Measurements from ENCODE around the gene CDH4. TPM values are rescaled to one million over a fixed set of nuclear protein-coding genes. Genes with fewer than 3 reads are reported as not detected.
A peak's percentile ranks its signal among the peaks of the same experiment; 100 is the strongest.

CDH4 gene
- total and polyA plus RNA-seq, 11 donors = 0.04 to 0.54 (median 0.08) TPM; not detected in 1

GRCh38 chr20:61596687-61597330 lies 344.7 kb downstream of the CDH4 start:
- Histone ChIP-seq H3K27me3 (peaks cover 0 to 9% (median 0%) of the 10 kb centered on the region in 9 donors), H3K9me3 (peaks cover 0 to 34% (median 13%) of the 10 kb centered on the region in 12 donors), H3K27ac (no peak overlapping the region), H3K4me3 (no peak overlapping the region), H3K36me3 (no peaks in the 10 kb centered on the region), H3K4me1 (no peaks in the 10 kb centered on the region)
- intact Hi-C loops (cut with DNase I) = no loop called here
- DNase-seq (peak in 1 of 5 donors; percentile 20), ATAC-seq (no peak)
- 70 to 85% (median 76%) methylated on average over 8 of the region's 8 CpGs for WGBS, 4 donors
- TF ChIP-seq POLR2A (IDR thresholded peaks at IDR 0.05) = no peak
- TF ChIP-seq CTCF (IDR thresholded peaks at IDR 0.05) = no peak

GRCh38 chr20:61597996-61598395 lies 345.9 kb downstream of the CDH4 start:
- no peak overlapping the region for H3K4me3 ChIP-seq
- intact Hi-C loops (cut with DNase I) = no loop called here
- no peak overlapping the region for H3K27ac ChIP-seq
- peak in 1 of 5 donors; percentile 44 for DNase-seq
- 68 to 82% (median 76%) methylated on average over 6 to 7 of the region's 7 CpGs for WGBS, 4 donors
- TF ChIP-seq CTCF (IDR thresholded peaks at IDR 0.05) (no peak), POLR2A (IDR thresholded peaks at IDR 0.05) (no peak)
- ATAC-seq = no peak
- H3K9me3 ChIP-seq = peaks cover 0 to 25% (median 6%) of the 10 kb centered on the region in 12 donors
- H3K4me1 ChIP-seq = no peaks in the 10 kb centered on the region
- no peaks in the 10 kb centered on the region for H3K36me3 ChIP-seq
- H3K27me3 ChIP-seq = peaks cover 0 to 9% (median 0%) of the 10 kb centered on the region in 9 donors

- Histone ChIP-seq H3K27me3 (peaks cover 0 to 9% (median 0%) of the 10 kb centered on the region in 9 donors), H3K9me3 (peaks cover 0 to 29% (median 7%) of the 10 kb centered on the region in 12 donors), H3K4me1 (no peaks in the 10 kb centered on the region), H3K4me3 (no peak overlapping the region), H3K27ac (no peak overlapping the region), H3K36me3 (no peaks in the 10 kb centered on the region)
- intact Hi-C loops (cut with DNase I) = no loop called here
- peak in 1 of 5 donors; percentile 40 for DNase-seq
- 79 to 83% (median 80%) methylated on average over 21 of the region's 21 CpGs for WGBS, 4 donors
- no peak for TF ChIP-seq CTCF (IDR thresholded peaks at IDR 0.05)
- TF ChIP-seq POLR2A (IDR thresholded peaks at IDR 0.05) = no peak
- ATAC-seq = no peak
Observed at GRCh38 chr20:61598586-61598985, 346.5 kb downstream of the CDH4 start.

GRCh38 chr20:61599061-61599531 lies 347.0 kb downstream of the CDH4 start:
- Histone ChIP-seq H3K9me3 (peaks cover 0 to 31% (median 7%) of the 10 kb centered on the region in 12 donors), H3K27me3 (peaks cover 0 to 9% (median 0%) of the 10 kb centered on the region in 9 donors), H3K36me3 (no peaks in the 10 kb centered on the region), H3K4me1 (no peaks in the 10 kb centered on the region), H3K4me3 (no peak overlapping the region), H3K27ac (no peak overlapping the region)
- ATAC-seq (no peak), DNase-seq (peak in 1 of 5 donors; percentile 35)
- WGBS, 4 donors = 56 to 72% (median 70%) methylated on average over 8 to 12 of the region's 12 CpGs
- TF ChIP-seq POLR2A (IDR thresholded peaks at IDR 0.05) = no peak
- no peak for TF ChIP-seq CTCF (IDR thresholded peaks at IDR 0.05)
- intact Hi-C loops (cut with DNase I) = no loop called here
